CD14-positive monocyte (primary cell): Measurements from ENCODE around the gene ADAMTSL1. TPM values are rescaled to one million over a fixed set of nuclear protein-coding genes. Genes with fewer than 3 reads are reported as not detected.

Experiments
- DNase-seq, 3 donors: peaks; one replicate each; pipeline ENCODE4 v3.0.0-alpha.2; 2011 to 2022
- H2AFZ ChIP-seq: 2 replicates; pipeline ENCODE4 v1.6.0; 2012; ENCODE audit warnings: mild to moderate bottlenecking, low read depth, low read length, inconsistent platforms; ENCODE audit not compliant: insufficient read depth, poor library complexity, severe bottlenecking
- H3K27ac ChIP-seq, 2 donors: 1 replicate in 1 of 2; 2 replicates in 1 of 2; pipeline ENCODE4 v1.5.1; 2012 to 2013; ENCODE audit warnings: low read length in 2 of 2, control low read depth in 1 of 2, inconsistent platforms in 1 of 2, low read depth in 1 of 2, mild to moderate bottlenecking in 1 of 2
- H3K27me3 ChIP-seq, 2 donors: one replicate each; pipeline versions ENCODE4 v1.6.0 to v1.6.1; 2011 to 2013; ENCODE audit warnings: low read length in 2 of 2; ENCODE audit not compliant: control insufficient read depth in 2 of 2, insufficient read depth in 2 of 2
- H3K36me3 ChIP-seq, 2 donors: replicated peaks in 1 of 2; 1 replicate in 1 of 2; 2 replicates in 1 of 2; pipeline versions ENCODE4 v1.5.1 to v1.6.1; 2012 to 2013; ENCODE audit warnings: low read length in 2 of 2, control low read depth in 1 of 2, inconsistent platforms in 1 of 2, mild to moderate bottlenecking in 1 of 2; ENCODE audit not compliant: insufficient read depth in 2 of 2, control insufficient read depth in 1 of 2
- H3K4me1 ChIP-seq, 2 donors: 1 replicate in 1 of 2; 2 replicates in 1 of 2; pipeline versions ENCODE4 v1.5.1 to v1.6.1; 2012 to 2013; ENCODE audit warnings: low read length in 2 of 2, control low read depth in 1 of 2, inconsistent platforms in 1 of 2, mild to moderate bottlenecking in 1 of 2, moderate library complexity in 1 of 2; ENCODE audit not compliant: insufficient read depth in 2 of 2, control insufficient read depth in 1 of 2
- H3K4me2 ChIP-seq: replicated peaks from 2 replicates; pipeline ENCODE3; 2012; ENCODE audit warnings: low read length, moderate library complexity, mild to moderate bottlenecking; ENCODE audit not compliant: poor library complexity, severe bottlenecking; ENCODE audit errors: extremely low read depth
- H3K4me3 ChIP-seq, 3 experiments: fragments of 200-600 bp in 1 of 3; sonication (generic) in 1 of 3; replicated peaks in 1 of 3; 1 replicate in 2 of 3; 2 replicates in 1 of 3; pipeline ENCODE4 v1.5.1; 2011 to 2013; ENCODE audit warnings: low read length in 3 of 3, mild to moderate bottlenecking in 3 of 3, control low read depth in 2 of 3, low read depth in 2 of 3, inconsistent platforms in 1 of 3, moderate library complexity in 1 of 3
- H3K79me2 ChIP-seq: 2 replicates; pipeline ENCODE4 v1.6.0; 2012; ENCODE audit warnings: mild to moderate bottlenecking, control low read depth, inconsistent platforms, low read length, moderate library complexity; ENCODE audit not compliant: insufficient read depth
- H3K9ac ChIP-seq: 2 replicates; pipeline ENCODE4 v1.6.0; 2017; ENCODE audit warnings: low read length, mild to moderate bottlenecking; ENCODE audit not compliant: insufficient read depth, poor library complexity, severe bottlenecking
- H3K9me3 ChIP-seq, 2 donors: replicated peaks in 1 of 2; 1 replicate in 1 of 2; 2 replicates in 1 of 2; pipeline versions ENCODE4 v1.5.1 to v1.6.1; 2012 to 2013; ENCODE audit warnings: low read length in 2 of 2, control low read depth in 1 of 2; ENCODE audit not compliant: control insufficient read depth in 1 of 2, insufficient read depth in 1 of 2
- H4K20me1 ChIP-seq: 2 replicates; pipeline ENCODE4 v1.6.0; 2012; ENCODE audit warnings: mild to moderate bottlenecking, low read length, control low read depth, moderate library complexity; ENCODE audit not compliant: insufficient read depth
- H3K27ac Mint-ChIP-seq, 7 donors: one replicate each; pipeline ENCODE4 v1.8.0; 2020; ENCODE audit warnings: mild to moderate bottlenecking in 7 of 7, mixed read lengths in 7 of 7, moderate library complexity in 6 of 7, inconsistent platforms in 2 of 7
- H3K27me3 Mint-ChIP-seq, 3 donors: one replicate each; pipeline ENCODE4 v1.8.0; 2021 to 2022; ENCODE audit warnings: low read depth in 3 of 3, mild to moderate bottlenecking in 3 of 3, mixed read lengths in 3 of 3, moderate library complexity in 3 of 3, inconsistent platforms in 1 of 3
- H3K36me3 Mint-ChIP-seq, 2 donors: one replicate each; pipeline ENCODE4 v1.8.0; 2020; ENCODE audit warnings: mixed read lengths in 2 of 2, inconsistent platforms in 1 of 2, mild to moderate bottlenecking in 1 of 2
- H3K4me1 Mint-ChIP-seq: one replicate; pipeline ENCODE4 v1.8.0; 2020; ENCODE audit warnings: mild to moderate bottlenecking, mixed read lengths
- H3K4me3 Mint-ChIP-seq, 2 donors: one replicate each; pipeline ENCODE4 v1.8.0; 2020; ENCODE audit warnings: mild to moderate bottlenecking in 2 of 2, mixed read lengths in 2 of 2, moderate library complexity in 1 of 2
- H3K9me3 Mint-ChIP-seq, 7 donors: one replicate each; pipeline ENCODE4 v1.8.0; 2020 to 2022; ENCODE audit warnings: mixed read lengths in 7 of 7, mild to moderate bottlenecking in 6 of 7, moderate library complexity in 6 of 7, inconsistent platforms in 2 of 7
- CTCF ChIP-seq: fragments of 200-600 bp; IDR thresholded peaks from one replicate; pipeline ENCODE4 v1.8.0; 2022; ENCODE audit warnings: antibody characterized with exemption, mild to moderate bottlenecking
- WGBS: methylation state at CpG from one replicate; pipeline ENCODE4 v1.1.5; 2013; ENCODE audit warnings: missing lambda C conversion rate; ENCODE audit not compliant: insufficient coverage; 5-methylcytosine and 5-hydroxymethylcytosine counted together
- intact Hi-C, 2 donors: fragments of 100-400 bp; cut with micrococcal nuclease; formaldehyde crosslinking; loops; one replicate each; pipeline versions ENCODE4 v1.15.0 to v1.15.1; 2023
- polyA plus RNA-seq, 3 donors: library from polyadenylated mRNA; depleted of rRNA in 1 of 3; unstranded in 2 of 3; stranded (reverse) in 1 of 3; fragments of 300-500 nt in 2 of 3; fragments of >200 nt in 1 of 3; fragmentation: Illumina TruSeq in 2 of 3; gene quantifications; 1 replicate in 2 of 3; 2 replicates in 1 of 3; pipeline ENCODE4 v1.2.3, GENCODE V29; 2012 to 2021

ADAMTSL1 gene
- polyA plus RNA-seq, 3 donors = not detected

GRCh38 chr9:18516965-18517364 lies 43.0 kb downstream of the ADAMTSL1 start:
- WGBS = no CpG with 5 or more reads among the region's 2 CpGs
- H3K27ac ChIP-seq = no peak overlapping the region
- Mint-ChIP-seq H3K9me3 (peaks cover 0 to 5% (median 0%) of the 10 kb centered on the region in 7 donors), H3K27ac (no peak overlapping the region), H3K4me3 (no peak overlapping the region), H3K4me1 (no peaks in the 10 kb centered on the region), H3K36me3 (no peaks in the 10 kb centered on the region), H3K27me3 (no peaks in the 10 kb centered on the region)
- H3K4me3 ChIP-seq = no peak overlapping the region
- H3K9ac ChIP-seq = no peak overlapping the region
- DNase-seq = no peak
- TF ChIP-seq CTCF = no peak
- no peak overlapping the region for H2AFZ ChIP-seq
- intact Hi-C loops = no loop called here
- no peaks in the 10 kb centered on the region for H3K79me2 ChIP-seq
- no peaks in the 10 kb centered on the region for H3K27me3 ChIP-seq
- no peaks in the 10 kb centered on the region for H3K36me3 ChIP-seq
- H3K4me2 ChIP-seq = no peak overlapping the region
- no peaks in the 10 kb centered on the region for H4K20me1 ChIP-seq
- H3K9me3 ChIP-seq = no peaks in the 10 kb centered on the region
- no peaks in the 10 kb centered on the region for H3K4me1 ChIP-seq

- Histone ChIP-seq H3K9ac (no peak overlapping the region), H2AFZ (no peak overlapping the region), H3K9me3 (no peaks in the 10 kb centered on the region), H3K36me3 (no peaks in the 10 kb centered on the region), H3K4me2 (no peak overlapping the region), H3K79me2 (no peaks in the 10 kb centered on the region), H3K27ac (no peak overlapping the region), H4K20me1 (no peaks in the 10 kb centered on the region), H3K4me1 (no peaks in the 10 kb centered on the region), H3K4me3 (no peak overlapping the region), H3K27me3 (no peaks in the 10 kb centered on the region)
- Mint-ChIP-seq H3K4me3 (no peak overlapping the region), H3K4me1 (no peaks in the 10 kb centered on the region), H3K9me3 (peaks cover 0 to 5% (median 1%) of the 10 kb centered on the region in 7 donors), H3K27ac (no peak overlapping the region), H3K36me3 (no peaks in the 10 kb centered on the region), H3K27me3 (peaks cover 0 to 2% (median 0%) of the 10 kb centered on the region in 3 donors)
- 83% methylated on average over 1 of the region's 3 CpGs for WGBS
- DNase-seq = no peak
- TF ChIP-seq CTCF = no peak
- intact Hi-C loops = no loop called here
Observed at GRCh38 chr9:18520416-18521047, 46.6 kb downstream of the ADAMTSL1 start.
